ENCODE data around the gene PITPNM3.

GRCh38 chr17:6428207-6428965 lies 128.0 kb downstream of the PITPNM3 start:
- TF ChIP-seq CTCF (conservative IDR thresholded peaks at IDR 0.05; ENCODE audit: low read depth, low read length) (no peak), EZH2 (IDR thresholded peaks at IDR 0.05; ENCODE audit: borderline replicate concordance, low read depth, low read length, poor library complexity, severe bottlenecking) (no peak)

Measured in A673 (cell line).